NCI-H510A treated with DMSO at 0.1 percent for 48 hours (cell line): ENCODE measurements around the gene SERPINA12.
"Not testable (repeated sequence)": the region's sequence is repeated elsewhere in the genome, so short reads cannot be mapped to it uniquely, and the experiment has no call there.

ENCODE experiments used
- DNase-seq: peaks from one replicate; lab custom pipeline; 2025; lab: John Stamatoyannopoulos, UW

SERPINA12 gene

GRCh38 chr14:94486883-94487282 is 22.4 kb downstream of the SERPINA12 start:
- no peak for DNase-seq

- DNase-seq = peak; percentile 39
Measured at GRCh38 chr14:94485944-94486841, 23.1 kb downstream of the SERPINA12 start.

- no peak for DNase-seq
Measured at GRCh38 chr14:94484481-94484880, 24.8 kb downstream of the SERPINA12 start.

GRCh38 chr14:94483729-94484275 is 25.5 kb downstream of the SERPINA12 start:
- no peak for DNase-seq

- DNase-seq = no peak
Measured at GRCh38 chr14:94483071-94483451, 26.2 kb downstream of the SERPINA12 start.

GRCh38 chr14:94482132-94483070 is 26.9 kb downstream of the SERPINA12 start:
- not testable (repeated sequence) for DNase-seq

GRCh38 chr14:94481468-94482131 is 27.7 kb downstream of the SERPINA12 start:
- no peak for DNase-seq

GRCh38 chr14:94480809-94481208 is 28.5 kb downstream of the SERPINA12 start:
- no peak for DNase-seq

GRCh38 chr14:94478420-94478819 is 30.8 kb downstream of the SERPINA12 start:
- no peak for DNase-seq

GRCh38 chr14:94476023-94476422 is 33.2 kb downstream of the SERPINA12 start, which contains the start of gene SERPINA9:
Gene SERPINA9, minus strand, starts transcription at chr14:94476197. Its CDS starts 6,357 bp downstream, at chr14:94469840.
- DNase-seq = no peak

GRCh38 chr14:94474581-94475031 is 34.7 kb downstream of the SERPINA12 start:
- no peak for DNase-seq

GRCh38 chr14:94473666-94474410 is 35.4 kb downstream of the SERPINA12 start:
- DNase-seq = no peak

GRCh38 chr14:94472842-94473241 is 36.4 kb downstream of the SERPINA12 start:
- DNase-seq = no peak

GRCh38 chr14:94471045-94471444 is 38.2 kb downstream of the SERPINA12 start:
- DNase-seq = no peak

GRCh38 chr14:94470311-94470710 is 39.0 kb downstream of the SERPINA12 start:
- DNase-seq = no peak

GRCh38 chr14:94469261-94469660 is 40.0 kb downstream of the SERPINA12 start:
- no peak for DNase-seq

GRCh38 chr14:94467728-94468520 is 41.3 kb downstream of the SERPINA12 start:
- DNase-seq = no peak

GRCh38 chr14:94466706-94467370 is 42.4 kb downstream of the SERPINA12 start:
- DNase-seq = no peak

- no peak for DNase-seq
Measured at GRCh38 chr14:94465042-94465441, 44.2 kb downstream of the SERPINA12 start.
